HG03039 (cell line): ENCODE measurements around the gene AHNAK.
"Not testable (repeated sequence)": the region's sequence is repeated elsewhere in the genome, so short reads cannot be mapped to it uniquely, and the experiment has no call there.

Source experiments
- ATAC-seq: cut with Tn5 transposase; IDR thresholded peaks from one replicate; pipeline ENCODE4 v1.9.1; 2021; ENCODE audit warnings: mild to moderate bottlenecking, moderate library complexity; ENCODE audit not compliant: unreplicated experiment

Gene AHNAK

GRCh38 chr11:62534779-62535545 lies 11.6 kb downstream of the AHNAK start:
- ATAC-seq: no peak

GRCh38 chr11:62532096-62532495 lies 14.5 kb downstream of the AHNAK start:
- no peak for ATAC-seq

GRCh38 chr11:62516736-62517371 lies 29.8 kb downstream of the AHNAK start:
- ATAC-seq: no peak

- no peak for ATAC-seq
Observed at GRCh38 chr11:62514151-62514550, 32.5 kb downstream of the AHNAK start.

GRCh38 chr11:62513626-62514025 lies 33.0 kb downstream of the AHNAK start:
- ATAC-seq: no peak

GRCh38 chr11:62512961-62513360 lies 33.6 kb downstream of the AHNAK start:
- ATAC-seq: no peak

GRCh38 chr11:62508336-62509058 lies 38.1 kb downstream of the AHNAK start:
- no peak for ATAC-seq

- no peak for ATAC-seq
Observed at GRCh38 chr11:62507125-62507422, 39.5 kb downstream of the AHNAK start.

GRCh38 chr11:62506413-62507124 lies 40.0 kb downstream of the AHNAK start:
- ATAC-seq: no peak

- no peak for ATAC-seq
Observed at GRCh38 chr11:62505440-62506091, 41.0 kb downstream of the AHNAK start.

GRCh38 chr11:62505059-62505439 lies 41.6 kb downstream of the AHNAK start:
- no peak for ATAC-seq

GRCh38 chr11:62504158-62504973 lies 42.2 kb downstream of the AHNAK start:
- ATAC-seq: no peak

GRCh38 chr11:62502030-62502730 lies 44.4 kb downstream of the AHNAK start:
- ATAC-seq: no peak

GRCh38 chr11:62501432-62501891 lies 45.1 kb downstream of the AHNAK start:
- ATAC-seq: no peak

GRCh38 chr11:62500650-62501030 lies 46.0 kb downstream of the AHNAK start:
- ATAC-seq: no peak

- no peak for ATAC-seq
Observed at GRCh38 chr11:62499944-62500649, 46.5 kb downstream of the AHNAK start.

GRCh38 chr11:62499311-62499943 lies 47.2 kb downstream of the AHNAK start:
- not testable (repeated sequence) for ATAC-seq
